OCI-LY3 (cell line): ENCODE measurements around the gene GAS7.

ENCODE experiments used
- H2AFZ ChIP-seq: fragments of 200-600, 300-600 bp; shearing (Covaris generic); 2 replicates; pipeline ENCODE4 v1.6.0; 2014; ENCODE audit warnings: antibody characterized with exemption, low read depth, low read length
- H3K27ac ChIP-seq: fragments of 200-600, 300-600 bp; sonication (generic); 2 replicates; pipeline ENCODE4 v1.5.1; 2014; ENCODE audit warnings: mild to moderate bottlenecking, low read length, moderate library complexity, mixed read lengths
- H3K27me3 ChIP-seq: fragments of 200-600, 300-600 bp; sonication (generic); 2 replicates; pipeline ENCODE4 v1.6.1; 2014; ENCODE audit warnings: low read depth, low read length, mixed read lengths
- H3K36me3 ChIP-seq: fragments of 200-600, 300-600 bp; sonication (generic); replicated peaks from 2 replicates; pipeline ENCODE3; 2014; ENCODE audit warnings: low read depth, low read length, mixed read lengths
- H3K4me1 ChIP-seq: fragments of 300-600, 200-600 bp; sonication (generic); 2 replicates; pipeline ENCODE4 v1.6.1; 2014; ENCODE audit warnings: low read length, mixed read lengths
- H3K4me2 ChIP-seq: fragments of 200-600, 300-600 bp; sonication (generic); 2 replicates; pipeline ENCODE4 v1.6.1; 2014; ENCODE audit warnings: low read length, mixed read lengths
- H3K4me3 ChIP-seq: fragments of 300-600, 200-600 bp; sonication (generic); 2 replicates; pipeline ENCODE4 v1.5.1; 2014; ENCODE audit warnings: antibody characterized with exemption, mild to moderate bottlenecking, low read length, moderate library complexity
- H3K79me2 ChIP-seq: fragments of 300-600, 200-600 bp; shearing (Covaris generic); 2 replicates; pipeline ENCODE4 v1.6.1; 2014; ENCODE audit warnings: mild to moderate bottlenecking, low read length, mixed read lengths
- H3K9ac ChIP-seq: fragments of 300-600, 200-600 bp; shearing (Covaris generic); 2 replicates; pipeline ENCODE4 v1.6.0; 2014; ENCODE audit warnings: mild to moderate bottlenecking, low read length, moderate library complexity
- H3K9me3 ChIP-seq: fragments of 200-600, 300-600 bp; shearing (Covaris generic); 2 replicates; pipeline ENCODE4 v1.6.1; 2014; ENCODE audit warnings: low read length, mixed read lengths; ENCODE audit not compliant: insufficient read depth
- H4K20me1 ChIP-seq: fragments of 200-600, 300-600 bp; sonication (generic); 2 replicates; pipeline ENCODE4 v1.6.1; 2016; ENCODE audit warnings: low read length, mixed read lengths; ENCODE audit not compliant: insufficient read depth
- CTCF ChIP-seq: fragments of 200-600, 300-600 bp; sonication (generic); IDR thresholded peaks from 2 replicates; pipeline ENCODE4 v1.5.1; 2014; ENCODE audit warnings: antibody characterized with exemption, low read length, low read depth
- EZH2phosphoT487 ChIP-seq: fragments of 200-600 bp; shearing (Covaris generic); IDR thresholded peaks from 2 replicates; pipeline ENCODE4 v1.6.1; 2018; ENCODE audit warnings: antibody characterized with exemption, mixed run types, low read depth

The GAS7 gene

GRCh38 chr17:10109146-10109545, 89.3 kb downstream of the GAS7 start:
- Histone ChIP-seq H3K36me3 (no peaks in the 10 kb centered on the region), H4K20me1 (no peaks in the 10 kb centered on the region), H3K4me3 (no peak overlapping the region), H3K4me1 (no peaks in the 10 kb centered on the region), H3K27ac (no peak overlapping the region), H3K27me3 (no peaks in the 10 kb centered on the region), H3K79me2 (no peaks in the 10 kb centered on the region), H3K4me2 (no peak overlapping the region), H2AFZ (no peak overlapping the region), H3K9ac (no peak overlapping the region), H3K9me3 (no peaks in the 10 kb centered on the region)
- no peak for TF ChIP-seq CTCF
- TF ChIP-seq EZH2phosphoT487: no peak

- Histone ChIP-seq H3K79me2 (no peaks in the 10 kb centered on the region), H4K20me1 (no peaks in the 10 kb centered on the region), H3K27ac (no peak overlapping the region), H3K4me3 (no peak overlapping the region), H3K9me3 (no peaks in the 10 kb centered on the region), H3K9ac (no peak overlapping the region), H3K4me1 (no peaks in the 10 kb centered on the region), H3K4me2 (no peak overlapping the region), H3K27me3 (no peaks in the 10 kb centered on the region), H2AFZ (no peak overlapping the region), H3K36me3 (no peaks in the 10 kb centered on the region)
- no peak for TF ChIP-seq EZH2phosphoT487
- no peak for TF ChIP-seq CTCF
These were observed 90.9 kb downstream of the GAS7 start for GRCh38 chr17:10107316-10108165.

GRCh38 chr17:10106067-10106466, 92.3 kb downstream of the GAS7 start:
- Histone ChIP-seq H3K4me1 (no peaks in the 10 kb centered on the region), H3K9ac (no peak overlapping the region), H4K20me1 (no peaks in the 10 kb centered on the region), H2AFZ (no peak overlapping the region), H3K27ac (no peak overlapping the region), H3K4me2 (no peak overlapping the region), H3K79me2 (no peaks in the 10 kb centered on the region), H3K4me3 (no peak overlapping the region), H3K9me3 (no peaks in the 10 kb centered on the region), H3K36me3 (no peaks in the 10 kb centered on the region), H3K27me3 (no peaks in the 10 kb centered on the region)
- TF ChIP-seq CTCF (no peak), EZH2phosphoT487 (no peak)

GRCh38 chr17:10105513-10106001, 92.8 kb downstream of the GAS7 start:
- Histone ChIP-seq H3K4me3 (no peak overlapping the region), H4K20me1 (no peaks in the 10 kb centered on the region), H3K9ac (no peak overlapping the region), H3K79me2 (no peaks in the 10 kb centered on the region), H2AFZ (no peak overlapping the region), H3K36me3 (no peaks in the 10 kb centered on the region), H3K9me3 (no peaks in the 10 kb centered on the region), H3K27me3 (no peaks in the 10 kb centered on the region), H3K27ac (no peak overlapping the region), H3K4me1 (no peaks in the 10 kb centered on the region), H3K4me2 (no peak overlapping the region)
- TF ChIP-seq CTCF (no peak), EZH2phosphoT487 (no peak)
